Caco-2 (cell line): ENCODE data around the gene MAP3K7CL. TPM values are rescaled to one million over a fixed set of nuclear protein-coding genes. Genes with fewer than 3 reads are reported as not detected.

Experiments
- BruUV-seq: library from RNA; stranded (reverse); fragments of 400-500 nt; replicated peaks from 2 replicates; lab custom pipeline; 2021; lab: Mats Ljungman, UMichigan
- CTCF ChIA-PET: fragments of 300-600 bp; sonication (Branson Sonifier 250); formaldehyde crosslinking; loops from one replicate; lab custom pipeline; 2022; ENCODE audit warnings: antibody characterized with exemption; lab: Charles Lee
- POLR2A ChIA-PET: fragments of 300-600 bp; sonication (Branson Sonifier 250); formaldehyde crosslinking; loops from one replicate; lab custom pipeline; 2022; ENCODE audit warnings: antibody characterized with exemption; lab: Charles Lee
- DNase-seq, 2 experiments: peaks; one replicate each; pipeline versions ENCODE4 v3.0.0 to v3.0.0-alpha.2; 2020 to 2022
- H3K27me3 ChIP-seq: replicated peaks from 2 replicates; pipeline ENCODE4 v1.6.0; 2011; ENCODE audit warnings: low read length; ENCODE audit not compliant: control insufficient read depth, insufficient read depth
- H3K36me3 ChIP-seq: 2 replicates; pipeline ENCODE4 v1.5.1; 2011; ENCODE audit warnings: low read length; ENCODE audit not compliant: control insufficient read depth, insufficient read depth
- H3K4me1 ChIP-seq: fragments of 250-450 bp; sonication (Bioruptor Pico); 2 replicates; pipeline ENCODE4 v1.5.1; 2020; ENCODE audit warnings: mild to moderate bottlenecking
- H3K4me3 ChIP-seq: 2 replicates; pipeline ENCODE4 v1.5.1; 2011; ENCODE audit warnings: low read depth, mild to moderate bottlenecking, control low read depth, low read length
- H3K9me3 ChIP-seq: fragments of 250-450 bp; sonication (Bioruptor Pico); 2 replicates; pipeline ENCODE4 v1.5.1; 2020; ENCODE audit warnings: mild to moderate bottlenecking, moderate library complexity
- H3K27ac Mint-ChIP-seq: one replicate; pipeline ENCODE4 v1.8.0; 2022; ENCODE audit warnings: mixed read lengths; ENCODE audit not compliant: unreplicated experiment
- H3K27me3 Mint-ChIP-seq: one replicate; pipeline ENCODE4 v1.8.0; 2022; ENCODE audit warnings: mixed read lengths; ENCODE audit not compliant: insufficient read depth, unreplicated experiment
- H3K36me3 Mint-ChIP-seq: one replicate; pipeline ENCODE4 v1.8.0; 2022; ENCODE audit warnings: mild to moderate bottlenecking, mixed read lengths; ENCODE audit not compliant: insufficient read depth, unreplicated experiment
- H3K4me1 Mint-ChIP-seq: one replicate; pipeline ENCODE4 v1.8.0; 2022; ENCODE audit warnings: low read depth, mixed read lengths; ENCODE audit not compliant: unreplicated experiment
- H3K4me3 Mint-ChIP-seq: one replicate; pipeline ENCODE4 v1.8.0; 2022; ENCODE audit warnings: mild to moderate bottlenecking, moderate library complexity, mixed read lengths; ENCODE audit not compliant: unreplicated experiment
- H3K9me3 Mint-ChIP-seq: one replicate; pipeline ENCODE4 v1.8.0; 2022; ENCODE audit warnings: mixed read lengths; ENCODE audit not compliant: unreplicated experiment
- intact Hi-C: fragments of 100-400 bp; cut with micrococcal nuclease; formaldehyde crosslinking; loops from one replicate; pipeline ENCODE4 v1.10.0; 2022; ENCODE audit not compliant: unreplicated experiment
- total RNA-seq: library from RNA; stranded (reverse); gene quantifications from 2 replicates; pipeline ENCODE4 v1.2.3, GENCODE V29; 2022
- TF ChIP-seq, protein P1 (sequence below), 2 experiments: fragments of 200-600 bp in 1 of 2; IDR thresholded peaks; 1 replicate in 1 of 2; 2 replicates in 1 of 2; pipeline versions ENCODE4 v1.5.1 to v1.8.0; 2011 to 2022; ENCODE audit warnings: antibody characterized with exemption in 1 of 2, control low read depth in 1 of 2, inconsistent platforms in 1 of 2, low read depth in 1 of 2, low read length in 1 of 2, mild to moderate bottlenecking in 1 of 2, moderate library complexity in 1 of 2; ENCODE audit not compliant: insufficient read depth in 1 of 2, severe bottlenecking in 1 of 2, unreplicated experiment in 1 of 2

MAP3K7CL gene
- total RNA-seq, 1 experiment from 2014 or later: 8.2 TPM

- Mint-ChIP-seq H3K4me1 (no peaks in the 10 kb centered on the region), H3K27me3 (no peaks in the 10 kb centered on the region), H3K36me3 (no peaks in the 10 kb centered on the region), H3K9me3 (peaks cover 10% of the 10 kb centered on the region), H3K27ac (no peak overlapping the region), H3K4me3 (no peak overlapping the region)
- H3K27me3 ChIP-seq: no peaks in the 10 kb centered on the region
- no peaks in the 10 kb centered on the region for H3K36me3 ChIP-seq
- TF ChIP-seq, protein P1, sequence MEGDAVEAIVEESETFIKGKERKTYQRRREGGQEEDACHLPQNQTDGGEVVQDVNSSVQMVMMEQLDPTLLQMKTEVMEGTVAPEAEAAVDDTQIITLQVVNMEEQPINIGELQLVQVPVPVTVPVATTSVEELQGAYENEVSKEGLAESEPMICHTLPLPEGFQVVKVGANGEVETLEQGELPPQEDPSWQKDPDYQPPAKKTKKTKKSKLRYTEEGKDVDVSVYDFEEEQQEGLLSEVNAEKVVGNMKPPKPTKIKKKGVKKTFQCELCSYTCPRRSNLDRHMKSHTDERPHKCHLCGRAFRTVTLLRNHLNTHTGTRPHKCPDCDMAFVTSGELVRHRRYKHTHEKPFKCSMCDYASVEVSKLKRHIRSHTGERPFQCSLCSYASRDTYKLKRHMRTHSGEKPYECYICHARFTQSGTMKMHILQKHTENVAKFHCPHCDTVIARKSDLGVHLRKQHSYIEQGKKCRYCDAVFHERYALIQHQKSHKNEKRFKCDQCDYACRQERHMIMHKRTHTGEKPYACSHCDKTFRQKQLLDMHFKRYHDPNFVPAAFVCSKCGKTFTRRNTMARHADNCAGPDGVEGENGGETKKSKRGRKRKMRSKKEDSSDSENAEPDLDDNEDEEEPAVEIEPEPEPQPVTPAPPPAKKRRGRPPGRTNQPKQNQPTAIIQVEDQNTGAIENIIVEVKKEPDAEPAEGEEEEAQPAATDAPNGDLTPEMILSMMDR (IDR thresholded peaks at IDR 0.05; ENCODE audit: insufficient read depth in 1 of 2, low read depth in 1 of 2, low read length in 1 of 2, severe bottlenecking in 1 of 2, unreplicated experiment in 1 of 2): no peak
- no peaks in the 10 kb centered on the region for H3K4me1 ChIP-seq
- BruUV-seq: no TSS peak
- H3K4me3 ChIP-seq: no peak overlapping the region
- ChIA-PET POLR2A (no interaction called here), CTCF (no interaction called here)
- no peaks in the 10 kb centered on the region for H3K9me3 ChIP-seq
- DNase-seq: no peak
- intact Hi-C loops: no loop called here
Observed at GRCh38 chr21:29125979-29126378, 4.5 kb upstream of the MAP3K7CL start.

- no peak for DNase-seq
- no peaks in the 10 kb centered on the region for H3K36me3 ChIP-seq
- no peaks in the 10 kb centered on the region for H3K4me1 Mint-ChIP-seq
- TF ChIP-seq, protein P1 (IDR thresholded peaks at IDR 0.05; ENCODE audit: insufficient read depth in 1 of 2, low read depth in 1 of 2, low read length in 1 of 2, severe bottlenecking in 1 of 2, unreplicated experiment in 1 of 2): no peak
- ChIA-PET CTCF (no interaction called here), POLR2A (no interaction called here)
- no peaks in the 10 kb centered on the region for H3K4me1 ChIP-seq
- H3K4me3 ChIP-seq: no peak overlapping the region
- no peaks in the 10 kb centered on the region for H3K27me3 Mint-ChIP-seq
- H3K9me3 Mint-ChIP-seq: peaks cover 10% of the 10 kb centered on the region
- H3K36me3 Mint-ChIP-seq: no peaks in the 10 kb centered on the region
- intact Hi-C loops: no loop called here
- no peak overlapping the region for H3K27ac Mint-ChIP-seq
- no peaks in the 10 kb centered on the region for H3K9me3 ChIP-seq
- no peak overlapping the region for H3K4me3 Mint-ChIP-seq
- H3K27me3 ChIP-seq: no peaks in the 10 kb centered on the region
- no TSS peak for BruUV-seq
Observed at GRCh38 chr21:29133241-29133640, 2.8 kb downstream of the MAP3K7CL start.

DNA sequence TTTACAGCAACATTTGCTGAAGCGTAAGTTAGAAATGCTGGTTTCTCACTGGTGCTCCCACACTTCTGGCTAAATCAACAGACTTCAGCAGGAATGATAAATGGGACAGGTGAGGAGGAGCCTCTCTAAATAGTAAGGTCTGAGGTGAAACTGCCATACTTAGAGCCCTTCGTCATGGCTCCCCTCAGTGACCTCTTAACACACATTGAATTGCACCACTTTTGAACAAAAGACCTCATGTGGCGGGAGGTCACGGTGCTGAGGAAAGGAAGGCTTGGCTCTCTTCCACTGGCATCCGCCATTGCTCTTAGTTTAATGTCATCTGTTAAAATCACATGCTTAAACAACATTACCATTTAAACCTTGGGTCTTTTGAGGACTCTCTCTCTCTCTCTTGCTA lies 3.4 kb downstream of the MAP3K7CL start:
- no peak overlapping the region for H3K4me3 Mint-ChIP-seq
- H3K36me3 Mint-ChIP-seq: no peaks in the 10 kb centered on the region
- POLR2A ChIA-PET: no interaction called here
- H3K27ac Mint-ChIP-seq: no peak overlapping the region
- H3K4me1 Mint-ChIP-seq: no peaks in the 10 kb centered on the region
- no peak overlapping the region for H3K4me3 ChIP-seq
- no peak for DNase-seq
- TF ChIP-seq, protein P1 (IDR thresholded peaks at IDR 0.05; ENCODE audit: insufficient read depth in 1 of 2, low read depth in 1 of 2, low read length in 1 of 2, severe bottlenecking in 1 of 2, unreplicated experiment in 1 of 2): no peak
- H3K27me3 Mint-ChIP-seq: no peaks in the 10 kb centered on the region
- peaks cover 9% of the 10 kb centered on the region for H3K9me3 Mint-ChIP-seq
- no peaks in the 10 kb centered on the region for H3K4me1 ChIP-seq
- no peaks in the 10 kb centered on the region for H3K9me3 ChIP-seq
- no peaks in the 10 kb centered on the region for H3K36me3 ChIP-seq
- BruUV-seq: no TSS peak
- CTCF ChIA-PET: interaction anchor here (0.5 kb wide), 1 partner anchor 47 kb away, joined by 3 read pairs; no protein-coding TSS in a partner anchor
- intact Hi-C loops: no loop called here
- H3K27me3 ChIP-seq: no peaks in the 10 kb centered on the region
